Loucy (cell line): ENCODE results near the gene GALNT1.
A peak's percentile ranks its signal among the peaks of the same experiment; 100 is the strongest.
"Not testable (repeated sequence)": the region's sequence is repeated elsewhere in the genome, so short reads cannot be mapped to it uniquely, and the experiment has no call there.

ENCODE experiments used
- H2AFZ ChIP-seq: fragments of 200-600 bp; sonication (generic); 2 replicates; pipeline ENCODE4 v1.6.0; 2016; ENCODE audit warnings: antibody characterized with exemption, mild to moderate bottlenecking, low read length, moderate library complexity
- H3F3A ChIP-seq: fragments of 200-600 bp; 2 replicates; pipeline ENCODE4 v1.6.0; 2016; ENCODE audit warnings: antibody characterized with exemption, low read depth, mild to moderate bottlenecking
- H3K27me3 ChIP-seq: fragments of 200-600 bp; sonication (generic); 2 replicates; pipeline ENCODE4 v1.6.1; 2014; ENCODE audit warnings: low read length, mild to moderate bottlenecking; ENCODE audit not compliant: insufficient read depth, poor library complexity, severe bottlenecking
- H3K36me3 ChIP-seq: fragments of 200-600 bp; sonication (generic); 2 replicates; pipeline ENCODE4 v1.6.1; 2016; ENCODE audit warnings: low read length; ENCODE audit not compliant: insufficient read depth
- H3K4me1 ChIP-seq: fragments of 200-600 bp; sonication (generic); 2 replicates; pipeline ENCODE4 v1.5.1; 2014; ENCODE audit warnings: low read length, mild to moderate bottlenecking; ENCODE audit not compliant: insufficient read depth, poor library complexity, severe bottlenecking
- H3K4me2 ChIP-seq: fragments of 200-600 bp; sonication (generic); 2 replicates; pipeline ENCODE4 v1.6.0; 2014; ENCODE audit warnings: antibody characterized with exemption, low read length, low read depth, mild to moderate bottlenecking; ENCODE audit not compliant: poor library complexity, severe bottlenecking
- H3K4me3 ChIP-seq: fragments of 200-600 bp; sonication (generic); 2 replicates; pipeline ENCODE4 v1.5.1; 2014; ENCODE audit warnings: low read length, mild to moderate bottlenecking, mixed read lengths; ENCODE audit not compliant: poor library complexity, severe bottlenecking
- H3K79me2 ChIP-seq: fragments of 200-600 bp; sonication (generic); 2 replicates; pipeline ENCODE4 v1.6.1; 2014; ENCODE audit warnings: low read length; ENCODE audit not compliant: insufficient read depth
- H3K9ac ChIP-seq: fragments of 200-600 bp; sonication (generic); 2 replicates; pipeline ENCODE4 v1.6.0; 2014; ENCODE audit warnings: mild to moderate bottlenecking, low read depth, low read length, moderate library complexity; ENCODE audit not compliant: poor library complexity, severe bottlenecking
- H3K9me2 ChIP-seq: fragments of 200-600 bp; sonication (generic); replicated peaks from 2 replicates; pipeline ENCODE4 v1.6.1; 2016; ENCODE audit warnings: low read depth, low read length, mixed read lengths
- H3K9me3 ChIP-seq: fragments of 200-600 bp; sonication (generic); 2 replicates; pipeline ENCODE4 v1.6.1; 2014; ENCODE audit warnings: mild to moderate bottlenecking, antibody characterized with exemption, low read length, low read depth; ENCODE audit not compliant: insufficient read depth
- H4K20me1 ChIP-seq: fragments of 200-600 bp; sonication (generic); 2 replicates; pipeline ENCODE4 v1.6.0; 2014; ENCODE audit warnings: antibody characterized with exemption, low read length, mild to moderate bottlenecking; ENCODE audit not compliant: insufficient read depth, poor library complexity, severe bottlenecking
- EZH2phosphoT487 ChIP-seq: fragments of 200-600 bp; IDR thresholded peaks from 2 replicates; pipeline ENCODE4 v1.6.1; 2018; ENCODE audit warnings: antibody characterized with exemption, mild to moderate bottlenecking, moderate library complexity, borderline replicate concordance
- TF ChIP-seq, protein P1 (sequence below): fragments of 200-600 bp; sonication (generic); conservative IDR thresholded peaks from 2 replicates; pipeline ENCODE4 v1.5.1; 2014; ENCODE audit warnings: mild to moderate bottlenecking, antibody characterized with exemption, low read length

GALNT1 gene

DNA sequence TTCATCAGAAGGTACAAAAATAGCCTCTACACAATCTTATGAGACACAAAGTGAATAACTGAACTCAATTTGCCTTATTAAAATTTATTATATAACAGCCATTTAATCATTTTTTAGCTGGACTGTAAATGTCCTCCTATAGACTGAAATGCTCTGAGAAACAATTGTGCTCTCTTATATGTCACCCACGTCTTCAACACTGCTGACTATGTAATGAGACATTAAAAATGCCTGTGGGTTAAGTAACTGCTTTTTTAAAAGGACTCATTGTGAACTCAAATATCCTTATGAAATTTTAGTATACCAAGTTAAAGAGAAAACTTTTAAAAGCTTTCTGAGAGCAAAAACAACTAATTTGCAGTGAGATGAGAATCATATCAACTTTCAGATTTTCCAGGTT is 10.4 kb upstream of the GALNT1 start:
- TF ChIP-seq, protein P1, sequence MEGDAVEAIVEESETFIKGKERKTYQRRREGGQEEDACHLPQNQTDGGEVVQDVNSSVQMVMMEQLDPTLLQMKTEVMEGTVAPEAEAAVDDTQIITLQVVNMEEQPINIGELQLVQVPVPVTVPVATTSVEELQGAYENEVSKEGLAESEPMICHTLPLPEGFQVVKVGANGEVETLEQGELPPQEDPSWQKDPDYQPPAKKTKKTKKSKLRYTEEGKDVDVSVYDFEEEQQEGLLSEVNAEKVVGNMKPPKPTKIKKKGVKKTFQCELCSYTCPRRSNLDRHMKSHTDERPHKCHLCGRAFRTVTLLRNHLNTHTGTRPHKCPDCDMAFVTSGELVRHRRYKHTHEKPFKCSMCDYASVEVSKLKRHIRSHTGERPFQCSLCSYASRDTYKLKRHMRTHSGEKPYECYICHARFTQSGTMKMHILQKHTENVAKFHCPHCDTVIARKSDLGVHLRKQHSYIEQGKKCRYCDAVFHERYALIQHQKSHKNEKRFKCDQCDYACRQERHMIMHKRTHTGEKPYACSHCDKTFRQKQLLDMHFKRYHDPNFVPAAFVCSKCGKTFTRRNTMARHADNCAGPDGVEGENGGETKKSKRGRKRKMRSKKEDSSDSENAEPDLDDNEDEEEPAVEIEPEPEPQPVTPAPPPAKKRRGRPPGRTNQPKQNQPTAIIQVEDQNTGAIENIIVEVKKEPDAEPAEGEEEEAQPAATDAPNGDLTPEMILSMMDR = no peak
- TF ChIP-seq EZH2phosphoT487 = no peak
- H3K4me2 ChIP-seq = no peak overlapping the region
- H2AFZ ChIP-seq = no peak overlapping the region
- no peaks in the 10 kb centered on the region for H3K9me2 ChIP-seq
- no peaks in the 10 kb centered on the region for H3K79me2 ChIP-seq
- no peak overlapping the region for H3K4me3 ChIP-seq
- no peaks in the 10 kb centered on the region for H3F3A ChIP-seq
- H3K9ac ChIP-seq = no peak overlapping the region
- no peaks in the 10 kb centered on the region for H3K36me3 ChIP-seq
- peaks cover 15% of the 10 kb centered on the region for H3K4me1 ChIP-seq
- peaks cover 4% of the 10 kb centered on the region for H3K9me3 ChIP-seq
- no peaks in the 10 kb centered on the region for H3K27me3 ChIP-seq
- H4K20me1 ChIP-seq = no peaks in the 10 kb centered on the region

DNA sequence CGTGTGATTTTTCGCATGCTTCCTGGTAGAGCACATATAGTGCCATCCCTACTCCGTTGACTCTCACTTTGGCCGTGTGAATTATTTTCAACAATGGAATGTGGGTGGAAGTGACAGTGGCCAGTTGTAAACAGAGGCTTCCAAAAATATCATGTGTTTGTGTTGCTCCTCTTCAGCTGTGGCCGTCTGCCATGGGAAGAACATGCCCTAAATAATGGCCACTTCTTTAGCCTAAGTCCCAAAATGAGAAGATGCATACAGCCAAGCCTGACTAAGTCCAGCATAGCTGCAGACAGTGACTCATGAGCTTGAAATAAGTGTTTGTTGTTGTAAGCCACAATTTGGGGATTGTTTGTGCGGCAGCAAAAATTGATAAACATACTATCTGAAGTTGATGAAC is 8.9 kb upstream of the GALNT1 start:
- no peaks in the 10 kb centered on the region for H3K27me3 ChIP-seq
- H4K20me1 ChIP-seq = no peaks in the 10 kb centered on the region
- H3K4me2 ChIP-seq = no peak overlapping the region
- no peak overlapping the region for H2AFZ ChIP-seq
- H3K9ac ChIP-seq = no peak overlapping the region
- no peak for TF ChIP-seq EZH2phosphoT487
- TF ChIP-seq, protein P1 = no peak
- H3F3A ChIP-seq = no peaks in the 10 kb centered on the region
- H3K4me1 ChIP-seq = peaks cover 15% of the 10 kb centered on the region
- H3K36me3 ChIP-seq = no peaks in the 10 kb centered on the region
- H3K4me3 ChIP-seq = no peak overlapping the region
- H3K79me2 ChIP-seq = no peaks in the 10 kb centered on the region
- peaks cover 5% of the 10 kb centered on the region for H3K9me3 ChIP-seq
- no peaks in the 10 kb centered on the region for H3K9me2 ChIP-seq

DNA sequence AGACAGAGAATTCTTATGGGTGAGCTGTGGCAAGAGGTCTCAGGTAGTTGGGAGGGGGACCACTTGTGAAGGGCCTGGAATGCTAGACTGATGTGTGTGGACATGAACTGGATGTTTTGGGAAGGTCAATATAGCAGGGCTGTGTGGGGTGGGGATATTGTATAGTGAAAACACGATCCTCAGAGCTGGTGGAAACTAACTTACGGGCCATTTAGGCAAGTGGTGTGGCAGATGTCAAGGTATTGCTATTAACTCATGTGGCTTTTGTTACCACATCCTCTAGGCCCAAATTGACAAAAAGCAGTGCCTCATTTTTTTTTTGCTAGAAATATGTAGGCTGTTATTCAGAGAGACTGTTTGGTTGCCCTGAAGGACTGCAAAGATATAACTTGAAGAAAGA is 8.0 kb upstream of the GALNT1 start:
- TF ChIP-seq EZH2phosphoT487 = no peak
- TF ChIP-seq, protein P1 = no peak
- no peaks in the 10 kb centered on the region for H4K20me1 ChIP-seq
- H3K79me2 ChIP-seq = no peaks in the 10 kb centered on the region
- peaks cover 5% of the 10 kb centered on the region for H3K9me3 ChIP-seq
- no peak overlapping the region for H3K9ac ChIP-seq
- no peak overlapping the region for H3K4me2 ChIP-seq
- peak overlapping the region; percentile 60; the same call in 1 of the 2 replicates for H2AFZ ChIP-seq
- no peaks in the 10 kb centered on the region for H3K9me2 ChIP-seq
- H3K4me1 ChIP-seq = peaks cover 15% of the 10 kb centered on the region
- no peaks in the 10 kb centered on the region for H3K27me3 ChIP-seq
- peak overlapping the region; percentile 6 for H3K4me3 ChIP-seq
- no peaks in the 10 kb centered on the region for H3K36me3 ChIP-seq
- H3F3A ChIP-seq = no peaks in the 10 kb centered on the region

DNA sequence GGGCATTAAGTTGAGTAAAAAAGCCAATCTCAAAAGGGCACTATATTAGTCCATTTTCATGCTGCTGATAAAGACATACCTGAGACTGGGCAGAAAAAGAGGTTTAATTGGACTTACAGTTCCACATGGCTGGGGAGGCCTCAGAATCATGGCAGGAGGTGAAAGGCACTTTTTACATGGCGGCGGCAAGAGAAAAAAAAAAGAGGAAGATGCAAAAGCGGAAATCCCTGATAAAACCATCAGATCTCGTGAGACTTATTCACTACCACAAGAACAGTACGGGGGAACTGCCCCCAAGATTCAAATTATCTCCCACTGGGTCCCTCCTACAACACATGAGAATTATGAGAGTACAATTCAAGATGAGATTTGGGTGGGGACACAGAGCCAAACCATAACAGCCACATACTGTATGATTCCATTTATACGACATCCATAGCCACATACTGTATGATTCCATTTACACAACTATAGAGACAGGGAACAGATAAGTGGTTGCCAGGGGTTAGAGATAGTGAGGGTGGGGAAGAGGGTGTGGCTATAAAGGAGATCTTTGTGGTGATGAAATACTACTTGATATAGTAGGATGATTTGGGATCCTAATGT is 5.2 kb upstream of the GALNT1 start:
- not testable (repeated sequence) for H3K36me3 ChIP-seq, H2AFZ ChIP-seq, H3K9me2 ChIP-seq, H3K9me3 ChIP-seq, H3K4me3 ChIP-seq, H3K79me2 ChIP-seq, H3K27me3 ChIP-seq, H3F3A ChIP-seq, H3K4me2 ChIP-seq, H4K20me1 ChIP-seq, H3K9ac ChIP-seq
- peaks cover 15% of the 10 kb centered on the region for H3K4me1 ChIP-seq
